ENCODE data around the gene LPP.

LPP gene

GRCh38 chr3:188537606-188538005 lies 383.6 kb downstream of the LPP start:
- DNase-seq, result no peak

- no peak for DNase-seq
Observed at GRCh38 chr3:188539037-188539436, 385.1 kb downstream of the LPP start.

DNA sequence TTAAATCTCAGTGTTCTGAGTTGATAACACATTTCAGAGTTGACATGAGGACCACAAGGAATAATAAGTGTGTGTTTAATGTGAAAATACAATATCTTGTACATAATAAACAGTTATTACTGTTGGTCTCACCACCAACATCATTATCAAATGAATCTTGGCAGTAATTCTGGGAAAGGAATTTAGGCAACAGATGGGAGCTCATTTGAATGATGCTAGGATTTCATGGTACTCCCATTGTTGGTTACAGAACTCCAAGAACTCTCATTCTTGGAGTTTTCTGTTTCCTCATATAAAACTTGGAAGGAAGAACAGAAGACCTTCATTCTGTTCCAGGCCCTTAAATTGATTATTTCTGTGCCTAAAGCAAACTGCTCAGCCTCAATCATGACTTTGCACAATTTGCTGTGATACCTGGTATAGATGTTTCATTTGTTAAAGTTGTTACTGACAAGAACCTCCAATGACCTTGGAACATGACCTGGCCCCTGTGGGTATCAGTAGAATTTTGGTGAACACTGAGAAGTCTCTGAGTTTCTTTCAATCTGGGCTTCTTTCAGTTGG lies 385.8 kb downstream of the LPP start:
- DNase-seq, result no peak

DNA sequence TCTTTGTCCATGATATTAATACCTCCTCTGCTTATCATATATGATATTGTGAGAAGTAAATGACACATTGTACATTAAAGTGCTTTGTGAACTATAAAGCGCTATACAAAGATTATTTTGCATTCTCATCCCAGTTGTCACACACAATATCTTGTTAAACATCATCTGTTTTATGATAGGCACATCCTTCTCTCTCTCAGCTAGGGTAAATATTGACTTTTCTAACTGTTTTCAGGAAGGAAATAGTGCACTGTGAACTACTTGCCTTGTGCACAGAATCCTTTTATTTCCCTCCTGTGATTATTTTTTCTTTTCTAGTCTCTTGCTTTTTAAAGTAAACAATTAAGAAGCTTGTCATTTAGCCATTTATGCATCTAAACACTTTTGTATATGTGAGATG lies 388.2 kb downstream of the LPP start:
- DNase-seq, result no peak

DNA sequence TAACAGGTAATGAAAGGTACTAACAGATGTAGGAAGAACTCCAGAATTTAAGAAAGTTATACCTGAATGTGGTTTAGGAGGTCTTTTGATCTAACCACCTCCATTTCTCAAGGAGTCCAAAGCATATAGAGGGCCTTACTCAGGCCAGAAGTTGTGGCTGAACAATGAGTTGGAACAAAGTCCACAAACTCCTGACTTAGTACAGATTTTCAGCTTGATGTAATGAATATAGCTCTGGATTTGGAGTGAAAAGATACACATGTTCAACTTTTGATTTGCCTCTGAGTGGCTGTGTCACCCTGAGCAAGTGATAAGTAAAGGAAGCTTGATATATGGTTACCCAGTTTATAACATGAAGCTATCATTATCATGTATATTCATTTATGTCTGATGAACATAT lies 390.1 kb downstream of the LPP start:
- DNase-seq, result no peak

GRCh38 chr3:188546835-188547670 lies 393.1 kb downstream of the LPP start:
- peak; percentile 84 for DNase-seq

DNA sequence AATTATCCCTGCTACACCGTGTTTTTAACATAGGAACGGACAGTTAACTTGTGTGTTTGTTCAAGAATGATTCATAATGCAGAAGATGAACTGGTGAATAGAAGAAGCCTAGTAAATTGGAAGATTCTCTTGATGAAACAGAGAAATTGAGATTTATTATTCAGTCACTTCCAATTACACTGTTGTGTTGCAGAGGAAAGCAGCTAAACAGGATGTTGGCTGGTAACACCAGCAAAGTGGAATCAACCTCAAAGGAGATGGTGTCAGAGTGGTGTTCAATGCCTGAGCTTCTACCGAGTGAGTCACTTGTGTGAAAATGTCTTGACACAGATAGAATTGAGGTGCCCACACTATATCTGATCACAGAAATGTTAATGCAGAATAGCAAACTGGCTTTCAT lies 399.6 kb downstream of the LPP start:
- DNase-seq, result no peak

DNA sequence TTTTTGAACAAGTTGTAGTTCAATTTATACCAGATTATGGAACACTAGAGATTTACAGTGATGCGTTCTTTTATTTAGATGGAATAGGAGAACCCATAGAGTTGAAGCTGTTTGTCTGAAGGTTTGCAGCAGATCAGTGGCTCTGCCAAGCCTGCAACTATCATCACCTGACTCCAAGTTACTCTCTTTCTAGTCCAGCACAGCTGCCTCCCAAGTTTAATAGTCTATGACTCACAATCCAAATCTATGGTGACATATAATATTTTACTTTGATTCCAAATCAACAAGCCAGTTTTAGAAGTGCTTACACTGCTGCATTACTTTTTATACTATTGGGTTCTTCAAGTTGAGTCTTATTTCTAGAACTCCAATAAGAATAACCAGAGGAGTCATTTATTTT lies 400.4 kb downstream of the LPP start:
- peak; percentile 68 for DNase-seq

- no peak for DNase-seq
Observed at GRCh38 chr3:188557235-188557634, 403.3 kb downstream of the LPP start.

- peak; percentile 26 for DNase-seq
Observed at GRCh38 chr3:188558343-188559071, 404.6 kb downstream of the LPP start.

GRCh38 chr3:188559072-188559429 lies 405.1 kb downstream of the LPP start:
- DNase-seq, result peak; percentile 41

- DNase-seq, result no peak
Observed at GRCh38 chr3:188559856-188560255, 405.9 kb downstream of the LPP start.

GRCh38 chr3:188562144-188562543 lies 408.2 kb downstream of the LPP start:
- no peak for DNase-seq

GRCh38 chr3:188567478-188568195 lies 413.7 kb downstream of the LPP start:
- peak; percentile 33 for DNase-seq

DNA sequence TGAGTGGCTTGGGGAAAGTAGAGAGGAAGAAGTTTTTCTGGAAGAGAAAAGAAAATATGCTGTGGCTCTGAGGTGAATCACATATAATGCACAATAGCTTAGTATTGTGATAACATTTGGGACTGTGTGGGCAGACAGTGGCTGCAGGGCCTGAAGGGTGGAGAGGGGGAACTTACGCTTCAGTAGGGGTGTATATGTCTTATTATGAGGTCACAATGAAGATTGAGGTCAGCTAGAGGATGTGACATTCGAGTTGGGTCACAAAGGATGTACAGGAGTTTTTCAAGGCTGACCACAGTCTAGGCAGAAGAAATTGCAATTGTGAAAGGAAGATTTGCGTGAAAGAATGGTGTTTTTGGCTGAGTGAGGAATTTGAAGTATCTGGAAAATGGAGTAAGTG lies 414.8 kb downstream of the LPP start:
- no peak for DNase-seq

- no peak for DNase-seq
Observed at GRCh38 chr3:188571531-188572095, 417.7 kb downstream of the LPP start.

GRCh38 chr3:188573291-188573940 lies 419.5 kb downstream of the LPP start:
- DNase-seq, result no peak

GRCh38 chr3:188573956-188574355 lies 420.0 kb downstream of the LPP start:
- DNase-seq, result no peak

GRCh38 chr3:188574885-188575284 lies 420.9 kb downstream of the LPP start:
- no peak for DNase-seq

DNA sequence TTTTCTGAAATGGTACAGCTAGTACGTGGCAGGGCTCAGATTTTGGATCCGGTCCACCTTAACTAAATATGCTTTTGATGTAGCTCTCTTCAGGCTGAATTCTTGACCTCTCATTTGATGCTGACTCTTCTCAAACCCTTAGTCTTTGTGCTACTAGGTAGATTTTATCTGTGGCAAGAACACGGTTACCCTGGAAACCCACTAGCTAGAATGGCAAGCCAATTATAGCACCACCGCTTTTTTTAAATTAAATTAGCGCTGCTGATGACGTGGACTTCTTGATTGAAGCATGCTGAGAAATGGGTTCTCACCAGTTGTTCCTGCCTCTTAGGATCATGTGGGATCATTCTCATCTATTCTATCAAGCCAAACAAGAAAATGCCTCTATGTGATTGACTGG lies 421.5 kb downstream of the LPP start:
- DNase-seq, result no peak

DNA sequence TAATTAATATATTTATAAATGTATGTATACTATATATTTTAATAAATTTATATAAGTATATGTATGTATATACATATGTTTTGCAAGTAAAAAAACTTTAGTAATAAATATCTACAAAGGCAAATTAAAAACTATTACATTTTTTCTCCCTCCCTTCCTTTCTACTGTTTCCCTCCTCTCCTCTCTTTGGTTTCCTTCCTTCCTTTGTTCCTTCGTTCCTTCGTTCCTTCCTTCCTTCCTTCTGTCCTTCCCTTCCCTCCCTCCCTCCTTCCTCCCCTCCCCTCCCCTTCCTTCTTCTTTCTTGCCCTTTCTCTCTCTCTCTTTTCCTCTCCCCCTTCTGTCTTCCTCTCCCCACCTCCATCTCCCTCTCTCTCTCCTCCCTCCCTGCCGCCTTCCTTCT lies 423.6 kb downstream of the LPP start:
- DNase-seq, result no peak

DNA sequence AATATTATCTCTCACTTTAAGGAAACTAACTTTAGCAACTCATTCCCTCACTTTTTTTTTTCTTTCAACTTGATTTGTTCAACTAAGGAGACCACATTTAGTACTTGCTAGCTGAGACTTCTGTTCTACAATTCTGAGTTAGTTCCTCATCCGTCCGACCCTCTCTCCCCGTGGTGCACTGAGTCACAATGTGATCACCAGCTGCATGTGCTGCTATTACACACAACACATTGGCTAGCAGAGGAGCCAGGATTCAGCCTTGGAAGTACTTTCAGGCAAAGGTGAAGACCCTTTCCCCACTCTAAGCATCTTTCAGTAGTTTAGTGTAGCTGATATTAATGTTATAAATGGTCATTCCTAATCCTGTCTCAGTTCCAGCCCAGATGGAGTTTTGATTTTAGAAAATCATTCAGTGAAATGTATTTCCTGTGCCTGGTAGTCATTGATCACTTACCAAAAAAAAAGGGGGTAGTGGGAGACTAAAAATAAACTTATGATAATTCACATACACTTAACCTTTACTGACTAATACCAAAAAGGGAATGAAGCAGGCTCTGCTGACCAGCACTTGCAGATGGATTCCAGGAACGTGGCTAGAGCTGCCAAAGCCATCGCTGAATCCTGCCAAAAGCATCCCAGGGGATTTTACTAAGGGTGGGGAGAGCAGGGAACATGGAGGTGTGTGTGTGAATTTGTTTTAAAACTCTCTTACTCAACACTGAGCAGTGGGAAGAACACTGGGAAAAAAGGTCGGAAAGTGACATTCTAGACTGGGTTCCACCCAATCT lies 424.8 kb downstream of the LPP start:
- peak; percentile 84 for DNase-seq

All from HCEC 1CT (cell line).